Activated T-cell treated with anti-CD3 and anti-CD28 coated beads for 1 hour (primary cell): ENCODE measurements around the gene SBSN.
"Not testable (repeated sequence)": the region's sequence is repeated elsewhere in the genome, so short reads cannot be mapped to it uniquely, and the experiment has no call there.

Source experiments
- DNase-seq: peaks from one replicate; pipeline ENCODE4 v3.0.0-alpha.2; 2020; ENCODE audit warnings: low read depth

SBSN gene

GRCh38 chr19:35508129-35508528, 20.0 kb downstream of the SBSN start:
- DNase-seq = no peak

- no peak for DNase-seq
Measured at GRCh38 chr19:35507561-35507960, 20.6 kb downstream of the SBSN start.

DNA sequence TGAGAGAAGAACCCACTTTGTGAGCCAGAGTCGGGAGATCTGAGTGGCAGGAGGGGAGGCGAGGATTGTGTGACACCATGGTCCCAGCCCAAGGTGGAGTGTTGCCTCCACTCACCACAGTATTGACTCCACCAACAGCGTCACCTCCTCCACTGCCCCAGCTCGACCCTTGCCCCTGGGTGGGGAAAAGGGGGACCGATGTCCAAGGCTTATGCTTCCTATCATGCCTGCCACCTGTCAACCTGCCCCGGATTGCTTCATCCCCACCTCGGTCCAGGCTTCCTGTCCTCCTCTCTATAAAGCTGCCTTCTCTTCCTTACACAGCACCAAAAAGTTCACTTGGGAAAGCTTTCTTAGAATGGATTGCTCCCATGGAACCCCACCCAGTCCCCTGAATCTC, 22.1 kb downstream of the SBSN start:
- DNase-seq = no peak

DNA sequence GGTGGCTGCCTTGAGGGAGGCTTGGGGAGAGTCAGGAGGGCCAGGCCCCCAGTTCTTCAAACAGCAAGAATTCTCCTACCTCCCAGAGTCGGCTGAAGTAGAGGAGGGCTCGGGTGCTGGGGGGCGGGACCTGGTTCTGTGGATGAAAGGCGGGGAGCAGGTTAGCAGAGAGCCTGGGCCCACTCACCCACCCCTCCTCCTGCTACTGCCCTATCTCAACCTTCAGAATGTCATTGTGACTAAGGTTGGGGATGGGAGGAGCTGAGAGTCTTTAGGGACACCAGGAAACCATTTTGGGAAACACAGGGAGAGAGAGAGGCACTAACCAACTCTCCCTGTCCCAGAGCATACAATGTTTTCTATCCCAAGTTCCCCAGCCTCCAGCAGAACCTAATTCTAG, 25.4 kb downstream of the SBSN start:
- DNase-seq = no peak

DNA sequence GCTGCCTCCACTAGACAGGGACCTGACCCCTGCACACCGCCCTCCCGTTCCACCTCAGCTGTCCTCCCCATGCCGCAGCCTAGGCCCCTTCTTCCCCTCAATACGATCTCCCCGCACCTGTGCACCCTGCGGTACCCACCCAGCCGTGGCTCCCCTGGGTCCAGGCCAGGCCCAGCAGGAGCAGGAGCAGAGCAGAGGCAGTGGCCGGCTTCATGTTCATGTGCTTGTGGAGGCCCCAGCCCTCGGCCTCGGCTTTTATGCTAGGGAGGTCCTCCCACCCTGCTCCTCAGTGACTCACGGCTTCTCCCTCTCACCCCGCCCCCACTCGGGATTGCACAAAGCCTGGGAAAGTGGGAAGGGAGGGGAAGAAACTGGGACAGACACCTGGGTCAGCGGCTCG, 26.4 kb downstream of the SBSN start:
- DNase-seq = no peak

DNA sequence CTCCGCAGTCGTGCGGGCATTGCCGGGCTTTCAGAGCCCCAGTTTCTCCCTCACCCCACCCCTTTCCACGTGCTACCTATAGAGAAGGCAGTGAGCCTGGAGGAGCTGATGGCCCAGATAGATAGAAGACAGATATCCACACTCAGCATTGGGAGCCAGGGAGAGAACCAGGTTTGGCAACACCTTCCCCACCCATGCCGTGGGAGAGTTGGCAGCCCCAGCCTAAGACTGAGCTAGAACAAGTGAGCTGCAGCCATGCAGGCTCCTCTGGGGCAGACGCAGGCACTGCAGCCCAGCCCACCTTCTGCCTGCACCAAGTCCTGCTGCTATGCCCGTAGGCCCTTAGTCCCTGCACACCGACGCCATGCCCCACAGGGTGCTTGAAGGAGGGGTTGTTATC, 27.5 kb downstream of the SBSN start:
- no peak for DNase-seq

DNA sequence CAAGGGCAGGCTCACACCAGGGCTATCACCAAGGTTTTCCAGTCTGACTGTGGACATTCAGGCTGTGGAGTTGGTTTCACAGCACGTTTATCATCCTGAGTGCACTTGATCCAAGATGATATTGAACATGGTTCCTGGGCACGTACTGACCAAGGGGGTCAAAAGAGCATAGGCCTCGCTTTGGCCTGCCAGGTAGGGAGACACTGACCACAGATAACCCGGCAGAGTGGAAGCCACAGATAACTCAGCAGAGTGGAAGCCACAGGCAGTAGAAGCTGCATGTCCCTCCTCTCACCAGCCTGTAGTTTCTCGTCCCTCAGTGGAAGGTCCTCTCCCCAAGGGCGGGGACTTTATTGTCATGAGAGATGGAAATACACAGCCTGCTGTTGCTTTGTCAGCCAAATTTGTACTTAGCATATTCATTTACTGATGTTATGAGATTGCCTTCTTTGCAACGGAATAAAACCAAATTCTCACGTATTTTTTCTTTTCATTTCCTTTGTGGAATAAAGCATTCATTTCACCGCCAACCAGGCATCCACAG, 29.1 kb downstream of the SBSN start:
- DNase-seq = no peak

- DNase-seq = no peak
Measured at GRCh38 chr19:35498220-35498619, 29.9 kb downstream of the SBSN start.

- no peak for DNase-seq
Measured at GRCh38 chr19:35497406-35497805, 30.7 kb downstream of the SBSN start.

DNA sequence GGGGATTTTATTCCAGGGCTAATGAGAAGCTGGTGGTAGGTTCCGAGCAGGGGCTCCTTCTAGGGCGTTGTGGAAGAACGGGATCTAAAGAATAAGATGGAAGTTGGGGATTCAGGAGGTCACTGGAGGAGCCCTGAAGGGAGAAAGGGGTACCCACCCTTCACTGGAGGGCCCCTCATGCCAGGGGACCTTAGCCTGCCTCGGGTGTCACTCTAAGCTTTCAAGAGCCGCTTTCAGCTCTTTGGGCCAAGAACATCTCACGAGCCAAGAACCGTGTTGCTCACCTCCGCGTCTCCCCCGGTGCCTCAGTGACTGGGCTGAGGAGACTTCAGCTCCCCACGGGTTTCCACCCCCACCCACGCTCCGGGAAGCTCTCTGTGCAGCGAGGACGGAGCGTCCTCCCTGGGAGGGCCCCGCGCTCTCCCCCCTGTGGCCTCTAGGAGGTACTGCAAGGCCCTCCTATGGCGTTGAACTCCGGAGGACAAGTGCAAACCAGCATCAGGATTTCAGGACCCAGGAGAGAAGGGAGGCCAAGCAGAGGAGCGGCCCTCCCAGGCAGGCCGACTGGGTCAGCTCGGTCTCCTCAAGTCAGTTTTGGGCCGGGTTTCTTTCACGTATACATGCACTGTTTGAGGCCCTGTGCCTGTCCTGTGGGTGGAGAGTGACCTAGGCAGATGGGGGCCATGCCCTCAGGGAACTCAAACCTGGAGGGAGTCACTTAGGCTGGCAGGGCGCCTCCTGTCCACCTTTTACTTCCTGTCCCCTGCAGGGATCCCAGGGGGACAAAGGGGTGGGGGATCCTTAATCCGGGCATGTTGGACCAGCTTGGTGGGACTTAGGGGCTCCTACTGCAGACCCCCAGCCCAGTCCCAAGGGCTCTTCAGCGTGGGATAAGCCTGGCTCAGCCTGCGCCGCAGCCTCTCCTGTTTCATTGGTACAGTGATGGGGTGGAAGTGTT, 32.7 kb downstream of the SBSN start:
- peak; percentile 57 for DNase-seq

DNA sequence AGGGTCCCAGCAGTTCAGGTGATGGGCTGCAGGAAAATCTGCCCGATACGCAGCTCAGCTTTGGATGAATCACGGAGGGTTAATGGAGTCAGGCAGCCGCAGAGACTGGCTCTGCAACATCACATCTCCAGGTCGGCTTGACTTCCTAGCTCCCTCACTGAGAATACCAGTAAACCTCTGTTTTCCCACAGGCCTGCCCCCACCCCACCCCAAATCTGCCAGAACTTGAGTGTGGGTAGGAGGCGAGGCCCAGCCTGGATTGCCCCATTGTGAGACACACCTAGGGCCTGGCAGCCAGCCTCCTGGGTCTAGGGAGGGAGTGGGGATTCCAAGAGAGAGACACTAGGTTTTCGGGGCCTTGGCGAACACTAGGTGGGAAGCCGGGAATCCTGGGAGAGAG, 34.1 kb downstream of the SBSN start:
- DNase-seq = no peak

DNA sequence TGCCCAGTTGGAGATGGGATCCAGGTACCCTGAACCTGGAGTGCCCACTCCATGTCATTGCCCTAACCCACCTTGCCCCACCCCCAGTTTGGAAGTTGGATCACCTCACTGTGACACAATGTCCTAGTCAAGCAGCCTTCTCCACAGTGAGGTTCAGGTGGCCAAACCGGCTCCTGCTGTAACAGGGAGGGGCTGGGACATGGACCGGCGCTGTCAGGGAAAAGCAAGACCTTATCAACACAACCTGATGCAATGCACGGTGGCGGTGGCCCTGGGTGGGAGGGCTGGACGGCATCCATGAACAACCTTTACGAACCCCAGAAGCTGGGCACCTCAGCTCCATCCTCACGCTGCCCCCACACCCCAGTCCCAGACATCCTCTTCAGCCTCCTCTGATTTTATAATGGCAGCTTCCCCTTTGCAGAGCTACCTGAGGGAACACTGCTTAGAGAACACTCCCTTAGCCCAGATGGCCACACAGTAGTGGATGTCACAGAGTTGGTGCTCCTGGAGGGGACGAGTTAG, 36.2 kb downstream of the SBSN start:
- DNase-seq = no peak

- no peak for DNase-seq
Measured at GRCh38 chr19:35490364-35490763, 37.7 kb downstream of the SBSN start, which contains the start of gene KRTDAP. Gene KRTDAP (minus strand): TSS chr19:35490464. CDS start chr19:35490442, 22 bp downstream.

GRCh38 chr19:35488677-35489076, 39.4 kb downstream of the SBSN start:
- no peak for DNase-seq

DNA sequence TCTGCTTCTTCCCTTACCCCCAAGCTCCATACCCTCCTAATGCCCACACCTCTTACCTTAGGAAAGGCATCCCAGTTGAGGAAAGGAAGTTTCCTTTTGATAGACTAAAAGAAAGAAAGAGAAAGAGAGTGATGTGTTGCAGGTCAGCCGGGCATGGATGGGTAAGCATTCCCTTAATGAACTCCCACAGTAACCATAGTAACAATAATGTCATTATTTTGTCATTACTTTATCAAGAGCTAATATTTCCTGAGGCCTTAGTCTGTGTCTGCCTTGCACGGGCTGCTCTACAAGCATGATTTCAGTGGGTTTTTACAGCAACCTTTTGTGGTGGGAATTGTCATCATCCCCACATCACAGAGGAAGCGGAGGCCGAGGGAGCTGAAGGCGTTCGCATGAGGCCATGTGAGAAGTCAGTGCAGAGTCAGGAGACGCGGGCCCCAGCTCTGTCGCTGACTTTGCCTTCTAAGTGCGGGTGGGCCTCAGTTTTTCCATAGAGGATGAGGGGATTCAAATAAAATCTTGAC, 40.4 kb downstream of the SBSN start:
- DNase-seq = no peak

DNA sequence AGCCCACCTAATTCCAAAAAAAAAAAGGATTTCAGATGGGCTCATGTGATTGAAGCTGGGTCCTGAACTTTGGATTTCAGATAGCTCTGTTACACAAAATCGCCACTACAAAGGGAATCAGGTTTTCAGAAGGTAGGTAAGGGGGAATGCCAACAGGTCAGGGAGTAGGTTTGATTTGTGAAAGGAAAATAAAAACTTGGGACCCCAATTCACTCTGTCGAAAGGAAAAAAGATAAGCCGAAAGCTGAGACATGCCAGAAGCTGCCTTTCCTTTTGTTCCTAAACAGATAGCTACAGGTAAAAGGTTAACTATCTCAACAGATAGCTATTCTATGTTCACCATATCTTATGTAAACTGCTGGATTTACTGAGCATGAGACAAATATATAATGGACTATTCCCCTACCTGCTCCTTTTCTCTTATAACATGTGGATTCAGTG, 41.8 kb downstream of the SBSN start:
- DNase-seq = no peak

DNA sequence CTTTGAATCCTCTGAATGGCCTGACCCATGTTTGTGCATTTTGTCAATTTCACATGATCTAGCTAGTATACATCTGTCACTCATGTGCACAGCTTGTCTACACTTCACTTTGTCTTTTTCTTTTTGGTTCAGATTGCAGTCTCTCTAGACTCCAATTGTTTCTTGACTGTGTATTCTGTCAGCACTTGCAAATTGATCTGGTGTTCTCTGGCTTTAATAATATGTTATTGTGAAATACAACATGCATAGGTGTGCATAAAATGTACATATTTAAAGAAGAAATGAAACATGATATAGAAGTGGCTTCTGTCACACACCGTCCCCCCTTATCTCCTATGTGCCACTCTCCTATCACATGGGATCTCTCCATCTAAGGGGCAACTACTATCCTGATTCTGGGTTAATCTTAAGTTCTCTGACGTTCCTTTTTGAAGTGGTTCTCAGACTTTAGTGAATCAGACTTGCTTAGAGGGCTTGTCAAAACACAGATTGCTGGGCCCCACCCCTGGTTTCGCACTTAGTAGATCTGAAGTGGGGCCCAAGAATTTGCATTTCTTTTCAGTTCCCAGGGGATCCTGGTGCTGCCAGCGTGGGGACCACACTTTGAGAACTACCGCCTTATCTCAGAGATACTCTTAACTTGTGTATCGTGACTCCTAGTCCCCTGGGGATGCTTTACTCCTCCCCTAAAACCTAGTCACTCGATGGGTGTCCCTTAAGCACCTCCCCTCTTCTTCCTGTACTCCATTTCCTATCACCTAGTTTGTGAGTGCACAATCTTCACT, 43.7 kb downstream of the SBSN start:
- DNase-seq = no peak

DNA sequence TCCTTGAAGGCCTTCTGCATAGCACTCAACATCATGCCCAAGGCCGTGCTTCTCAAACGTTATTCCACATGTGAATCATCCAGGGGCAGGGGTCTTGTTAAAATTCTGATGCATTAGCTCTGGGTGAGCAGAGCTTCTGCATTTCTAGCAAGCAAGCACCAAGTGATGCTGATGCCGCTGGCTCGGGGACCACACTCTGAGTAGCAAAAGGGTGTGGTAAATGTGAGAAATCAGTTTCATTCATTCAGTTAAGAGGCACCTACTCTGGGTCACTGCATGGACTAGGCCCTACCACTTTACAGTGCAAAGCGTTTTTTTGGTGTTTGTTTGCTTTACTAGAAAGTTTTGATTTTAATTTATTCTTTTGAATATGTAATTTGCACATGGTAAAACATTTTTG, 45.0 kb downstream of the SBSN start:
- DNase-seq = no peak

DNA sequence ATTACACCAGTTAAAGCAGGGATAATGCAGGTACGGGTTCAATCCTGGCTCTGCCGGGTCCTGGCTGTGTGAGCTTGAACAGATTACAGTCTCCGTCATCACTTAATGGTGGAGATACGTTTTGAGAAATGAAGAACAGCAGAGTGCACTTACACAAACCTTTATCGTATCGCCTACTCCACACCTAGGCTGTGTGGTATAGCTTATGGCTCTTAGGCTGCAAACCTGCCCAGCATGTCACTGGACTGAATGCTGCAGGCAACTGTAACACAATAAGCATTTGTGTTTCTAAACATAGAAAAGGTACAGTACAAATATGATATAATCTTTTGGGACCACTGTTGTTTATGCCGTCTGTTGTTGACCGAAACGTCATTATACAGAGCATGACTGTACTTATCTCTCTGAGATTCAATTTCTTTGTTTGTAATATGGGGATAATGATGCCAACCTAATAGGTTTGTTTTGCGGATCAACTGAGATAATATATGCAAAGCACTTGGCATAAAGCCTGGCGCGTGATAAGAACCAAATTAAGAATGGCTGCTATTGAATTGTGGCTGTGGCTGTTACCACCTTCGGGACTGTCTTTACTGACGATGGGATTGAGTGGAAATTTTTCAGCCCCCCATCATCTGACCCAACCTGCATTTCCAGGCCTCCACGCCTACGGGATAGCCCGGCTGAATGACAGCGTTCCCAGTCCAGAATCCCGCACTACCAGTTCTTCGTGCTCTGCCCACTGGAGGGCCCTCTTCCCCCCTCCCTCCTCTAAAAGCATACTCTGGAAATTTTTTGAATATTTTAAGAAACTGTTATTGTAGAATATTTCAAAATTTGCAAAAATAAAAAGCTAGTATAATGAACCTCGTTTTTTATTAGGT, 49.1 kb downstream of the SBSN start:
- DNase-seq = no peak

- DNase-seq = no peak
Measured at GRCh38 chr19:35476149-35476548, 52.0 kb downstream of the SBSN start.

- not testable (repeated sequence) for DNase-seq
Measured at GRCh38 chr19:35474594-35474993, 53.5 kb downstream of the SBSN start.
